ENCODE results near the gene DNAH12. TPM values are rescaled to one million over a fixed set of nuclear protein-coding genes. Genes with fewer than 3 reads are reported as not detected.

The DNAH12 gene
- total and polyA plus RNA-seq, 2 of the 13 experiments (the other 11 are each of a cell fraction or from before 2014, with no cell fraction given), result 0.11 TPM

DNA sequence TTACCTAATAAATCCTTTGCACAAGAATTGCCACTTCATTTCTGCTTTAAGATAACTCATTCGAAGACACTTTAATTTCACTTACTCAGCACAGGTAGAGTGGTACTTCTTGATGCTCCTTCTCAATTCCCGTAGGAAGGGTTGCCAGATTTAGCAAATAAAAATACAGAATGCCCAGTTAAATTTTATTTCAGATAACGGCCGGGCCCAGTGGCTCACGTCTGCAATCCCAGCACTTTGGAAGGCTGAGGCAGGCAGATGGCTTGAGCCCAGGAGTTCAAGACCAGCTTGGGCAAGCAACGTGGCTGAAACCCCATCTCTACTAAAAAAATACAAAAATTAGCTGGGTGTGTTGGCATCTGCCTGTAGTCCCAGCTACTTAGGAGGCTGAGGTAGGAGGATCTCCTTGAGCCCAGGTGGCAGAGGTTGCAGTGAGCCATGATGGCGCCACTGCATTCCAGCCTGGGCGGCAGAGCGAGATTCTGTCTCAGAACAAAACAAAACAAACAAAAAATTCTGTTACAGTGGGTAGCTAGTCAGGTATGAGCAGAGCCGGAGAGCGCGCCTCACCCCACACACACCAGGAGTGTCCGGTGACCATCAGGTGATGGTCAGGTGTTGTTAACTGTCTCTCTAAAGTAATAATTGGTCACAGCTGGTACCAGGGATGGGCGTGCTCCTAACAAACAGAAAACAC, 92.8 kb downstream of the DNAH12 start (continued):
- no peak for TF ChIP-seq HES4 (CRISPR knock-in tag; IDR thresholded peaks at IDR 0.05; ENCODE audit: borderline replicate concordance)
- TF ChIP-seq IRX3 (CRISPR knock-in tag; IDR thresholded peaks at IDR 0.05; ENCODE audit: borderline replicate concordance, low read depth), result no peak
- TF ChIP-seq, protein P1, sequence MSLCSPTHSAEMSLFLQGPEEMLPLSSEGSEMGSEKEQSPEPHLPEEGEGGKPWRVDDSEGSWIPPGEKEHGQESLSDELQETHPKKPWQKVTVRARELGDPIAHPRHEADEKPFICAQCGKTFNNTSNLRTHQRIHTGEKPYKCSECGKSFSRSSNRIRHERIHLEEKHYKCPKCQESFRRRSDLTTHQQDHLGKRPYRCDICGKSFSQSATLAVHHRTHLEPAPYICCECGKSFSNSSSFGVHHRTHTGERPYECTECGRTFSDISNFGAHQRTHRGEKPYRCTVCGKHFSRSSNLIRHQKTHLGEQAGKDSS (CRISPR knock-in tag; IDR thresholded peaks at IDR 0.05; ENCODE audit: borderline replicate concordance, low read depth), result no peak
- TF ChIP-seq HOXA9 (CRISPR knock-in tag; IDR thresholded peaks at IDR 0.05; ENCODE audit: borderline replicate concordance), result no peak
- TF ChIP-seq, protein P2, sequence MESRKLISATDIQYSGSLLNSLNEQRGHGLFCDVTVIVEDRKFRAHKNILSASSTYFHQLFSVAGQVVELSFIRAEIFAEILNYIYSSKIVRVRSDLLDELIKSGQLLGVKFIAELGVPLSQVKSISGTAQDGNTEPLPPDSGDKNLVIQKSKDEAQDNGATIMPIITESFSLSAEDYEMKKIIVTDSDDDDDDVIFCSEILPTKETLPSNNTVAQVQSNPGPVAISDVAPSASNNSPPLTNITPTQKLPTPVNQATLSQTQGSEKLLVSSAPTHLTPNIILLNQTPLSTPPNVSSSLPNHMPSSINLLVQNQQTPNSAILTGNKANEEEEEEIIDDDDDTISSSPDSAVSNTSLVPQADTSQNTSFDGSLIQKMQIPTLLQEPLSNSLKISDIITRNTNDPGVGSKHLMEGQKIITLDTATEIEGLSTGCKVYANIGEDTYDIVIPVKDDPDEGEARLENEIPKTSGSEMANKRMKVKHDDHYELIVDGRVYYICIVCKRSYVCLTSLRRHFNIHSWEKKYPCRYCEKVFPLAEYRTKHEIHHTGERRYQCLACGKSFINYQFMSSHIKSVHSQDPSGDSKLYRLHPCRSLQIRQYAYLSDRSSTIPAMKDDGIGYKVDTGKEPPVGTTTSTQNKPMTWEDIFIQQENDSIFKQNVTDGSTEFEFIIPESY (CRISPR knock-in tag; IDR thresholded peaks at IDR 0.05), result peak; percentile 84
- TF ChIP-seq, protein P3, sequence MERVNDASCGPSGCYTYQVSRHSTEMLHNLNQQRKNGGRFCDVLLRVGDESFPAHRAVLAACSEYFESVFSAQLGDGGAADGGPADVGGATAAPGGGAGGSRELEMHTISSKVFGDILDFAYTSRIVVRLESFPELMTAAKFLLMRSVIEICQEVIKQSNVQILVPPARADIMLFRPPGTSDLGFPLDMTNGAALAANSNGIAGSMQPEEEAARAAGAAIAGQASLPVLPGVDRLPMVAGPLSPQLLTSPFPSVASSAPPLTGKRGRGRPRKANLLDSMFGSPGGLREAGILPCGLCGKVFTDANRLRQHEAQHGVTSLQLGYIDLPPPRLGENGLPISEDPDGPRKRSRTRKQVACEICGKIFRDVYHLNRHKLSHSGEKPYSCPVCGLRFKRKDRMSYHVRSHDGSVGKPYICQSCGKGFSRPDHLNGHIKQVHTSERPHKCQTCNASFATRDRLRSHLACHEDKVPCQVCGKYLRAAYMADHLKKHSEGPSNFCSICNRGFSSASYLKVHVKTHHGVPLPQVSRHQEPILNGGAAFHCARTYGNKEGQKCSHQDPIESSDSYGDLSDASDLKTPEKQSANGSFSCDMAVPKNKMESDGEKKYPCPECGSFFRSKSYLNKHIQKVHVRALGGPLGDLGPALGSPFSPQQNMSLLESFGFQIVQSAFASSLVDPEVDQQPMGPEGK (CRISPR knock-in tag; IDR thresholded peaks at IDR 0.05), result no peak
- TF ChIP-seq DNMT3B (CRISPR knock-in tag; conservative IDR thresholded peaks at IDR 0.05), result no peak
- no peak for TF ChIP-seq KAT7 (CRISPR knock-in tag; IDR thresholded peaks at IDR 0.05; ENCODE audit: borderline replicate concordance)
- peak; percentile 59; the same call in 1 of the 2 replicates for TF ChIP-seq ZBTB42 (CRISPR knock-in tag; IDR thresholded peaks at IDR 0.05)
- TF ChIP-seq CENPT (CRISPR knock-in tag; IDR thresholded peaks at IDR 0.05; ENCODE audit: low read depth), result no peak
- no peak for TF ChIP-seq HOXA3 (CRISPR knock-in tag; IDR thresholded peaks at IDR 0.05)
- no peak for TF ChIP-seq ZNF24 (IDR thresholded peaks at IDR 0.05)
- TF ChIP-seq KLF12 (CRISPR knock-in tag; IDR thresholded peaks at IDR 0.05; ENCODE audit: borderline replicate concordance), result 0 out of 2 replicates have a peak, but pooled peaks have one; percentile 27
- no peak for TF ChIP-seq ISL2 (CRISPR knock-in tag; IDR thresholded peaks at IDR 0.05)
- TF ChIP-seq ZC3H4 (CRISPR knock-in tag; IDR thresholded peaks at IDR 0.05; ENCODE audit: borderline replicate concordance), result 0 out of 2 replicates have a peak, but pooled peaks have one; percentile 56
- TF ChIP-seq NCOA2 (CRISPR knock-in tag; IDR thresholded peaks at IDR 0.05), result no peak
- TF ChIP-seq, protein P4, sequence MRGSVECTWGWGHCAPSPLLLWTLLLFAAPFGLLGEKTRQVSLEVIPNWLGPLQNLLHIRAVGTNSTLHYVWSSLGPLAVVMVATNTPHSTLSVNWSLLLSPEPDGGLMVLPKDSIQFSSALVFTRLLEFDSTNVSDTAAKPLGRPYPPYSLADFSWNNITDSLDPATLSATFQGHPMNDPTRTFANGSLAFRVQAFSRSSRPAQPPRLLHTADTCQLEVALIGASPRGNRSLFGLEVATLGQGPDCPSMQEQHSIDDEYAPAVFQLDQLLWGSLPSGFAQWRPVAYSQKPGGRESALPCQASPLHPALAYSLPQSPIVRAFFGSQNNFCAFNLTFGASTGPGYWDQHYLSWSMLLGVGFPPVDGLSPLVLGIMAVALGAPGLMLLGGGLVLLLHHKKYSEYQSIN (CRISPR knock-in tag; IDR thresholded peaks at IDR 0.05; ENCODE audit: borderline replicate concordance), result no peak
- TF ChIP-seq MAFK (conservative IDR thresholded peaks at IDR 0.05 in 1 of 2, IDR thresholded peaks at IDR 0.05 in 1 of 2; ENCODE audit: low read length in 2 of 2), result no peak
- TF ChIP-seq HOXD1 (CRISPR knock-in tag; IDR thresholded peaks at IDR 0.05), result 0 out of 2 replicates have a peak, but pooled peaks have one; percentile 5
- TF ChIP-seq, protein P5, sequence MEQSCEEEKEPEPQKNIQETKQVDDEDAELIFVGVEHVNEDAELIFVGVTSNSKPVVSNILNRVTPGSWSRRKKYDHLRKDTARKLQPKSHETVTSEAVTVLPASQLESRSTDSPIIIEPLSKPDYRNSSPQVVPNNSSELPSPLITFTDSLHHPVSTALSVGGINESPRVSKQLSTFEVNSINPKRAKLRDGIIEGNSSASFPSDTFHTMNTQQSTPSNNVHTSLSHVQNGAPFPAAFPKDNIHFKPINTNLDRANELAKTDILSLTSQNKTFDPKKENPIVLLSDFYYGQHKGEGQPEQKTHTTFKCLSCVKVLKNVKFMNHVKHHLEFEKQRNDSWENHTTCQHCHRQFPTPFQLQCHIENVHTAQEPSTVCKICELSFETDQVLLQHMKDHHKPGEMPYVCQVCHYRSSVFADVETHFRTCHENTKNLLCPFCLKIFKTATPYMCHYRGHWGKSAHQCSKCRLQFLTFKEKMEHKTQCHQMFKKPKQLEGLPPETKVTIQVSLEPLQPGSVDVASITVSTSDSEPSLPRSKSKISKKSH (CRISPR knock-in tag; IDR thresholded peaks at IDR 0.05; ENCODE audit: borderline replicate concordance), result peak; percentile 67; the same call in 1 of the 2 replicates
- TF ChIP-seq NR2C2 (CRISPR knock-in tag; IDR thresholded peaks at IDR 0.05; ENCODE audit: borderline replicate concordance), result no peak; the same call in 1 of the 2 replicates

Measured in HepG2 (cell line).